NAMALWA (cell line): ENCODE data around the gene KIF7.
"Not testable (repeated sequence)": the region's sequence is repeated elsewhere in the genome, so short reads cannot be mapped to it uniquely, and the experiment has no call there.

ENCODE experiments used
- DNase-seq: peaks from one replicate; pipeline ENCODE4 v3.0.0-alpha.2; 2015; ENCODE audit warnings: low spot score

The KIF7 gene

GRCh38 chr15:89614164-89614563 is 41.1 kb downstream of the KIF7 start:
- no peak for DNase-seq

- DNase-seq: no peak
Observed at GRCh38 chr15:89613031-89613430, 42.2 kb downstream of the KIF7 start.

- no peak for DNase-seq
Observed at GRCh38 chr15:89611317-89611716, 44.0 kb downstream of the KIF7 start.

- DNase-seq: no peak
Observed at GRCh38 chr15:89599021-89599420, 56.2 kb downstream of the KIF7 start.

GRCh38 chr15:89593018-89593417 is 62.2 kb downstream of the KIF7 start:
- no peak for DNase-seq

GRCh38 chr15:89591834-89592233 is 63.4 kb downstream of the KIF7 start:
- no peak for DNase-seq

GRCh38 chr15:89587955-89588354 is 67.3 kb downstream of the KIF7 start:
- DNase-seq: no peak

- DNase-seq: no peak
Observed at GRCh38 chr15:89586651-89587050, 68.6 kb downstream of the KIF7 start.

- not testable (repeated sequence) for DNase-seq
Observed at GRCh38 chr15:89580747-89581146, 74.5 kb downstream of the KIF7 start.

- DNase-seq: no peak
Observed at GRCh38 chr15:89578146-89578545, 77.1 kb downstream of the KIF7 start.
